Medulla oblongata (tissue), 1 donor: ENCODE data around the gene CACNB2.

ENCODE experiments used
- DNase-seq: peaks from one replicate; pipeline ENCODE4 v3.0.0-alpha.2; 2015; ENCODE audit errors: extremely low spot score

The CACNB2 gene

GRCh38 chr10:18450298-18450697 lies 310.1 kb downstream of the CACNB2 start:
- no peak for DNase-seq

GRCh38 chr10:18455086-18455884 lies 315.1 kb downstream of the CACNB2 start:
- no peak for DNase-seq

- no peak for DNase-seq
Observed at GRCh38 chr10:18456984-18457383, 316.8 kb downstream of the CACNB2 start.

- DNase-seq = no peak
Observed at GRCh38 chr10:18460032-18460431, 319.8 kb downstream of the CACNB2 start.

- DNase-seq = no peak
Observed at GRCh38 chr10:18463673-18464211, 323.5 kb downstream of the CACNB2 start.

- no peak for DNase-seq
Observed at GRCh38 chr10:18469125-18469524, 328.9 kb downstream of the CACNB2 start.

GRCh38 chr10:18472977-18473376 lies 332.8 kb downstream of the CACNB2 start:
- DNase-seq = no peak

- peak; percentile 35 for DNase-seq
Observed at GRCh38 chr10:18473424-18474117, 333.3 kb downstream of the CACNB2 start.

GRCh38 chr10:18474118-18474455 lies 333.9 kb downstream of the CACNB2 start:
- no peak for DNase-seq

GRCh38 chr10:18476076-18476647 lies 335.9 kb downstream of the CACNB2 start:
- no peak for DNase-seq

- DNase-seq = no peak
Observed at GRCh38 chr10:18478354-18478753, 338.1 kb downstream of the CACNB2 start.

- DNase-seq = no peak
Observed at GRCh38 chr10:18479502-18479901, 339.3 kb downstream of the CACNB2 start.

GRCh38 chr10:18483516-18484186 lies 343.4 kb downstream of the CACNB2 start:
- DNase-seq = no peak

- DNase-seq = no peak
Observed at GRCh38 chr10:18486438-18486837, 346.2 kb downstream of the CACNB2 start.

- no peak for DNase-seq
Observed at GRCh38 chr10:18490755-18491154, 350.5 kb downstream of the CACNB2 start.

- peak; percentile 31 for DNase-seq
Observed at GRCh38 chr10:18497806-18498369, 357.7 kb downstream of the CACNB2 start.

GRCh38 chr10:18498998-18499397 lies 358.8 kb downstream of the CACNB2 start:
- no peak for DNase-seq

- DNase-seq = no peak
Observed at GRCh38 chr10:18500576-18500975, 360.4 kb downstream of the CACNB2 start.

- no peak for DNase-seq
Observed at GRCh38 chr10:18501198-18501597, 361.0 kb downstream of the CACNB2 start.

- DNase-seq = no peak
Observed at GRCh38 chr10:18501629-18502028, 361.4 kb downstream of the CACNB2 start.

- DNase-seq = no peak
Observed at GRCh38 chr10:18504161-18504560, 363.9 kb downstream of the CACNB2 start.
